SK-N-MC (cell line): ENCODE data around the gene SERPINE1.

Source experiments
- EZH2 ChIP-seq: fragments of 200-600 bp; sonication (generic); IDR thresholded peaks from one replicate; pipeline ENCODE4 v1.6.1; 2017; ENCODE audit warnings: antibody characterized with exemption
- FOXP2 ChIP-seq: optimal IDR thresholded peaks from 2 replicates; pipeline ENCODE3; 2011; ENCODE audit warnings: mild to moderate bottlenecking, moderate library complexity; ENCODE audit not compliant: insufficient read depth; ENCODE audit errors: extremely low read length, control extremely low read depth
- POLR2AphosphoS5 ChIP-seq: IDR thresholded peaks from 2 replicates; pipeline ENCODE4 v1.6.1; 2012; ENCODE audit warnings: mild to moderate bottlenecking, low read depth, low read length, borderline replicate concordance

DNA sequence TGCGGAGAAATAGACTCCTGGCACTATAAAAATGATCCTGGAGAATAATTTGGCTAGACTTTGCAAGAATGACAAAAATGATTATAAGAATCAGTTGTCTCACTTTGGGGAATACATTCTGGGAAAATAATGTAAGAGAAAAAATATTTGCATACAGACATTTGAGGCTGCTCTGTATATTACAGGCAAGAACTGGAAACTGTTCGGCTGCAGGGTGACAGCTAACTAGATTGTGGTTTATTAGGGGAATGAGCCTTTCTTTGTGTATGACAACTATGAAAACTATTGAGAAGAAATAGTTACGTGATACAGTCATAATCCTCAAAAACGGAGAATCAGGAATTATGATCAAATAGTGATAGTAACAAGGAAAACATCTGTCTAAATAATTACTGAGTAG lies 33.0 kb upstream of the SERPINE1 start:
- TF ChIP-seq EZH2 (no peak), POLR2AphosphoS5 (no peak), FOXP2 (no peak)
